ENCODE measurements around the gene WNT8A. TPM values are rescaled to one million over a fixed set of nuclear protein-coding genes. Genes with fewer than 3 reads are reported as not detected.

WNT8A gene, protein sequence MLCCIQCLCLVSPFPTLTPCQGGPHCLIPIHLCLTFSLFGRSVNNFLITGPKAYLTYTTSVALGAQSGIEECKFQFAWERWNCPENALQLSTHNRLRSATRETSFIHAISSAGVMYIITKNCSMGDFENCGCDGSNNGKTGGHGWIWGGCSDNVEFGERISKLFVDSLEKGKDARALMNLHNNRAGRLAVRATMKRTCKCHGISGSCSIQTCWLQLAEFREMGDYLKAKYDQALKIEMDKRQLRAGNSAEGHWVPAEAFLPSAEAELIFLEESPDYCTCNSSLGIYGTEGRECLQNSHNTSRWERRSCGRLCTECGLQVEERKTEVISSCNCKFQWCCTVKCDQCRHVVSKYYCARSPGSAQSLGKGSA
- polyA plus RNA-seq = not detected in 2 replicates

DNA sequence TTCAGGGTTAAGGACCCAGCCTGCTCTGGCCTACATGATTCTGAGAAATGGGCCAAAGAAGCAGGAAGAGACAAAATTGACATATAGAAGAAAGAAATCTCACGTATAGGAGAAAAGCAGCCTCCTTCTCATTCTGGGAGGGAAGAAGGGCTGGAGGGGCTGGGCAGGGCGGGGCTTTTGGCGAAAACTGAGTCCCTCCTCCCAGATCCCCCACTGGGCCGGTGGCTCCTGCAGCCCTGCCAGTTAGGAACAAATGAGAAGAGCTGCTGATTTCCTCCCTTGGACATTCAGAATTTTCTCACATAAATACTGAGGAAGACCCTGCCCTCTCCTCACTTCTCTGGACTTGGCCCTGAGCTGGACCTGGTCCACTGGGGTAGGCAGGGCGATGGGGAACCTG is at the start of gene WNT8A:
Gene WNT8A, plus strand, starts transcription at position 332 of the 400 bp plus-strand sequence. CDS start 95 bp downstream, outside the sequence.

DNA sequence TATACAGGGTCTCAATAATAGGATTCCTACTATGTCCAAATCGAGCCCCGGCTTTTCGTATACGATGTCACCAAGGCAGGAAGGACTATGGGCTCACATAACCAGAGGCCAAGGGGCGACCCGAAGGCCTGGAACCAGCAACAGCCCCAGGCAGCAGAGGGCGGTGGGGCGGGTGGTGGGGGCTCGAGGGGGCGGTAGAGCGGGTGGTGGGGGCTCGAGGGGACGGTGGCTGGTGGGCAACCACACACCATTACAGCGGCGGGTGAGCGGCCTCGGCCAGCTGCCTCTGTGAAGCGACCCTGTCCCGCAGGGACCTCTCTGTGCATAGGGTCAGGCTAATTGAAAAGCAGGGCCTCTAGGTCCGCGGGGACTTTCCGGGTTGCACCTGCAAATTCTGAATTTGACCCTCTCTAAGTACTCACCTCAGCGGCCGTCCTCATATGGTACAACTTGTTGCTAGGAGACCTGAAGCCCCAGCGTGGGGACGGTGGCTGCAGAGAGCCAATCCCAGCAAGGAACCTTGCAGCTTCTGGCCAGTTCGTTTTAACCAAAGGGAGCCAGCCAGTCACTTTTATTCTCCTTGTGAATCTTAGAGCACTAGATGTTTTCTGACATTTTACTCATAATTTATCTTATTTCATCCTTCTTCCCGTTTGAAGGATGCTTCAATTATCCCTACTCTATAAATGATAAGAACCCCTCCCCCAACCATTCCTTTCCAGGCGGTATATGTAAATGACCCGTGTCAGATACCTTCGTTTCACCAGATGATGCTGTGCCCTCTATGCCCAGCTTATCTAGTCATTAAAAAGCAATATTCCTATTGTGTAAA is 55.3 kb downstream of the WNT8A start, which contains the start of gene NME5:
Gene NME5, minus strand, starts transcription at position 480 of the 832 bp plus-strand sequence. CDS start 648 bp downstream, outside the sequence.

Other genes with a start within 250 kb of the WNT8A start
- 1.7 and 7.7 TPM in 2 replicates for gene MYOT, start 216.2 kb upstream of the WNT8A start, polyA plus RNA-seq
- gene PKD2L2, start 194.6 kb upstream of the WNT8A start, polyA plus RNA-seq = 1.3 TPM in 1 of 2 replicates, not detected in the other
- 17.9 and 23.1 TPM in 2 replicates for gene FAM13B, start 51.0 kb upstream of the WNT8A start, polyA plus RNA-seq
- 113 and 125 TPM in 2 replicates for gene NME5, start 55.4 kb downstream of the WNT8A start, polyA plus RNA-seq
- 95.1 and 95.2 TPM in 2 replicates for gene BRD8, start 94.6 kb downstream of the WNT8A start, polyA plus RNA-seq
- gene KIF20A, start 95.1 kb downstream of the WNT8A start, polyA plus RNA-seq = 0.17 TPM in 1 of 2 replicates, not detected in the other
- 110 and 113 TPM in 2 replicates for gene CDC23, start 129.3 kb downstream of the WNT8A start, polyA plus RNA-seq
- gene GFRA3, start 190.6 kb downstream of the WNT8A start, polyA plus RNA-seq = 2.5 and 6.5 TPM in 2 replicates
- not detected in 2 replicates for gene CDC25C, start 247.8 kb downstream of the WNT8A start, polyA plus RNA-seq

Measured in Purkinje cell (primary cell).